Measurements from ENCODE around the gene ZNF74. TPM values are rescaled to one million over a fixed set of nuclear protein-coding genes. Genes with fewer than 3 reads are reported as not detected.
"Not testable (repeated sequence)": the region's sequence is repeated elsewhere in the genome, so short reads cannot be mapped to it uniquely, and the experiment has no call there.

ZNF74 gene
- total RNA-seq, 1 donor from 2014 or later: 4.6 TPM

DNA sequence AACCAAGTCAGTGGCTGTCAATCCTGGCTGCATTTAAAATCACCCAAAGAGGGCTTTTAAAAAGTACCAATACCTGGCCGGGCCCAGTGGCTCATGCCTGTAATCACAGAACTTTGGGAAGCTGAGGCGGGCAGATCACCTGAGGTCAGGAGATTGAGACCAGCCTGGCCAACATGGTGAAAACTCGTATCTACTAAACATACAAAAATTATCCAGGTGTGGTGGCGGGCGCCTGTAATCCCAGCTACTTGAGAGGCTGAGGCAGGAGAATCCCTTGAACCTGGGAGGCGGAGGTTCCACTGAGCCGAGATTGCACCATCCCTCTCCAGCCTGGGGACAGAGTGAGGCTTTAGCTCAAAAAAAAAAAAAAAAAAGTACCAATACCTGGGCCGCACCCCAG, 17.7 kb upstream of the ZNF74 start:
- not testable (repeated sequence) for ATAC-seq

DNA sequence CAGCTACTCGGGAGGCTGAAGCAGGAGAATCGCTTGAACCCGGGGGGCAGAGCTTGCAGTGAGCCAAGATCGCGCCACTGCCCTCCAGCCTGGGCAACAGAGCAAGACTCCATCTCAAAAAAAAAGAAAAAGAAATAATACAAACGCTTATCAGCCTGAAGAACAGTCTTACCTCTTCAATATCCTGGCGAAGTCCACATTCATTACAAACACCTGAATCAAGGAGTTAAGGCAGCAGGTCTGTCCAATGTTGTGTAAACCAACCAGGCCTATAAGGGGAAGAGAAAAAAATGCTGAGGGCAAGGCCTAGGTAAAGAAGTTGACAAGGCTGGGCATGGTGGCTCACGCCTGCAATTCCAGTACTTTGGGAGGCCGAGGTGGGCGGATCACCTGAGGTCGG, 17.0 kb upstream of the ZNF74 start:
- not testable (repeated sequence) for ATAC-seq

- ATAC-seq: no peak
These were observed 15.8 kb upstream of the ZNF74 start for GRCh38 chr22:20378110-20378509.

GRCh38 chr22:20378684-20379083, 15.3 kb upstream of the ZNF74 start:
- ATAC-seq: not testable (repeated sequence)

DNA sequence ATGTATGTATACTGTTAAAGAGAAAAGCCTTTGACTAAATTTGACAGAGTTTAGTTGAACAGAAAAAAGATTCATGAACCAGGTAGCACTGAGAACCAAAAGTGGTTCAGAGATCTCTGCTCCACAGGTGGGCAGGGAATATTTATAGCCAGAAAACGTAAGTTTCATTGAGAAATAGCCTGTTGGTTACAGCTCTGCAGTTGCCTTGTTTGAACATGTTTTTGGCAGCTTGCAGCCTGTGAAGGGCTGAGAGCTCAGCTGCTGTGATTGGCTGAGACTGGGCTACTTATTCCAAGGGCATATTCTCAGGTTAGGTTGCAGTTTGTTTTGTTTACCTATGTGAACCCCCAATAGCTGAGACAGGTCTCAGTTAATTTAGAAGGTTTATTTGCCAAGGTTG, 13.5 kb upstream of the ZNF74 start:
- no peak for ATAC-seq

- ATAC-seq: no peak
These were observed 10.4 kb upstream of the ZNF74 start for GRCh38 chr22:20383538-20383937.

DNA sequence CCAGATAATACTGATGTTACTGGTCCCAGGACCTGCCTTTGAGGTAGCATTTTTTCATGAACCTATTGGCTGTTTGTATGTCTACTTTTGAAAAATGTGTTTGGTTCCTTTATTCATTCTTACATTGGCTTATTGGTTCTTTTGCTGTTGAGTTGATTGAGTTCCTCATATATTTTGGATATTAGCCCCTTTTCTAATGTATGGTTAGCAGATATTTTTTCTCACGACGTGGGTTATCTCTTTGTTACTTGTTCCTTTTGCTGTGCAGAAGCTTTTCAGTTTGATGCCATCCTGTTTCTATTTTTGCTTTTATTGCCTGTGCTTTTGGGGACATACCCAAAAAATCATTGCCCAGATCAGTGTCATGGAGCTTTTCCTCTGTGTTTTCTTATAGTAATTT, 9.8 kb upstream of the ZNF74 start:
- no peak for ATAC-seq

DNA sequence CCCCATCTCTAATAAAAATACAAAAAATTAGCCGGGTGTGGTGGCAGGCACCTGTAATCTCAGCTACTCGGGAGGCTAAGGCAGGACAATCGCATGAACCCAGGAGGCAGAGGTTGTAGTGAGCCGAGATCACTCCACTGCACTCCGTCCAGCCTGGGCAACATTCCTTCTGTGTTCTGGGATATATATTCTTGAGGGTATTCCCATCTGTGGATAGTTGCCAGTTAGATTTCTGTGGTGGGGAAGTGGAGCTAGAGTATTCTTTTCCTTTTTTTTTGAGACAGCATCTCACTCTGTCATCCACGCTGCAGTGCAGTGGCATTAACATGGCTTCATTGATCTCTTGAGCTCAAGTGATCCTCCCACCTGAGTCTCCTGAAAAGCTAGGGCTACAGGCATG, 9.1 kb upstream of the ZNF74 start:
- ATAC-seq: no peak

DNA sequence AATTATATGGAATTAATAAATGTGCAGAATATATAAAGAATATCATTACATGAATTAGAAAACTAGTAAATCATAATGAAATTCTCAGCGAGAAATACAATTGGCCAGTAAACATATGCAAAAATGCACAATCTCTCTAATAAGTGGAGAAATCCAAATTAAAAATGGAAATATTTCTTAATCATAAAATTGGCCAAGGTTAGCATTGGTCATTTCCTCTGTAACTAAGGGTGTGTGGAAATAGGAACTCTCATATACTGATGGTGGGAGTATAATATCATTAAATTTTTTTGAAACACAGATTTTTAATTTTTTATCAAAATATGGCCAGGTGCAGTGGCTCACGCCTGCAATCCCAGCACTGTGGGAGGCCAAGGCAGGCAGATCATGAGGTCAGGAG, 7.6 kb upstream of the ZNF74 start:
- no peak for ATAC-seq

DNA sequence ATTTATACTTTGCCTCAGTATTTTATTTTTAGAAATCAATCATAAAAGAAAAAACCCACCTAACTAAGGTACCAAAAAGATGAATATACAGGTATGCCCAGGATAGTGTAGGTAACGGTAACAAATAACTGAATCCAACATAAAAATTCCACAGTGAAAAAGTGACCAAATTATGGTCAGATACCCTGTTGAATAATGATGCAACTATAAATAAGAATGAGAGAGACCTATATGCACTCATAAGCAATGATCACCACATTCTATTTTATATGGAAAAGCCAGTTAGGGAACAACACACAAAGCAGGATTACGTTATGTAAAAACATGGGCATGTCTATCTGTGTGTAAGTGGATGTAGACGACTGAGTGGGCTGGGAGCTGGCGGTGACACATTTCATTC, 7.0 kb upstream of the ZNF74 start:
- ATAC-seq: no peak

- no peak for ATAC-seq
These were observed 5.8 kb upstream of the ZNF74 start for GRCh38 chr22:20388200-20388599.

DNA sequence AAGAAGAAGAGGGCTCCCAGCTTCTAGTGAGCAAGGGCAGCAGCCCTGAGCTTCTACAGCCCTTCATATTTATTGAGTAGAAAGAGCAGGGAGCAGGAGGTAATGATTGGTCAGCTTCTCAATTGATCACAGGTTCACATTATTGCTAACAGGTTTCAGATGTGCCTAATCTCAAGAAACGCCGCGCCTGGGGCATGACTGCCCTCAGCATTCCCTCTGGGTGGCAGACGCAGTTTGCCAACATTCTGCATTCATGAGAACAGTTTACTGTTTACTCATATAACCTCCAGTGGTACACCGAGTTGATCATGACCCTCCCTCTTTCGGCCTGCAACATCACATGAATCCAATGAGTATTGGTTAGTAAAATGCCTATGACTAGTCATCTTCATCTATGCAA, 4.7 kb upstream of the ZNF74 start:
- no peak for ATAC-seq

DNA sequence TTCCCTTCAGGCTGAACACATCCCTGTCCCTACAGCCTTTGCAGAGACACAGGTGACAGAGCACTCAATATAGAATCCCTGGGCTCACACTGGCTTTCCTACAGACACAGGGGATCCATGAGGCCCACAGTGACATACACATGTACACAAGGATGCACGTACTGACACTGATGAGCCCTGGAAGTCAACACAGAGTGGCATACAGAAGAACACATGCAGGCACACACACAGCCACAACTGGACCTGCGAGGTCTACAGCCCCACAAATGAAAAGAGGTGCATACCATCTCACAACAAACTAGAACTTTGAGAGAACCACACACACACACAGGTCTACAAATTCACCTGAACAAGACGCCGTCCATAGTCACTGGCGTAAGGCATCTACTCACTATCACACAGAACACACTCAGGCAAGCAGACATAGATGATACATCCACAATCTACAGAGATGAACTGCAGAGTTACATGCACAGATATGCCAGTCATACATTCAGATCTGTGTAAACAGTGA, 3.5 kb upstream of the ZNF74 start:
- no peak for ATAC-seq

DNA sequence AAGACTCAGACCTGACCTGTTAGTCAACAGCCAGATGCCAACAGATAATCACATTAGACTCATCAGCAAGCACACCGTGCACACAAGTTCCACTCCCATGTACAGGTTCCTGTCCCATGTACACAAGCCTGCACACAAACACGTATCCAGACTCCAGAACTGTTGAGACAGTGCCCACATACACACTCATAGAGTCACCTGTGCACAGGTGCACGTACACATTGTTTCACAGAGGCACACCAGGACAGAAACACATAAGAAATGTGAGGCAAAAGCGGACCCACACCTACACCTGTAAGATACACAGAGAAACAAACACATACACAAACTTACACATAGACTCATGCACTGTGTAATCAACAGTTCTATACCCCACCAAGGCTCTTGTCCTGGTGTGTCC, 2.7 kb upstream of the ZNF74 start:
- no peak for ATAC-seq

- ATAC-seq: not testable (repeated sequence)
These were observed 1.5 kb upstream of the ZNF74 start for GRCh38 chr22:20392365-20392881.

- peak; percentile 17 for ATAC-seq
These were observed 807 bp upstream of the ZNF74 start for GRCh38 chr22:20392983-20393704.

GRCh38 chr22:20395181-20395906, 1.4 kb downstream of the ZNF74 start:
- ATAC-seq: no peak

DNA sequence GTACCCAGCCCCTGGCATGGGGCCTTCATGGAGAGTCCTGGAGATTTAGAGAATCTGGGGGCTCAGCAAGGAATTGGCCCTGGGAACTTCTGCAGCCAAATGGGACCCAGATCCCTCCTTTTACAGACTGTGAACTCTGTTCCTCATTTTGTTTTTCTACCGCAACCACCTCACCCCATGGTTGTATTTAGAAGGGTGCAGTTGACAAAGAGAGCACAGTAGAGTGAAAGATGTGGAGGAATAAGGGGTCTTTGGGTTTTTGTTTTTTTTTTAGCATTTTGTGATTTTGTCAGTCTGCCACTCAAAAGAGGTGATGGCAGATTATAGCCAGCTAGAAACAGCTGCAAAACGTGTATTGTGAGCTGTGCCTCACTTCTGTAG, 1.9 kb downstream of the ZNF74 start:
- ATAC-seq: no peak

- no peak for ATAC-seq
These were observed 2.7 kb downstream of the ZNF74 start for GRCh38 chr22:20396639-20397038.

DNA sequence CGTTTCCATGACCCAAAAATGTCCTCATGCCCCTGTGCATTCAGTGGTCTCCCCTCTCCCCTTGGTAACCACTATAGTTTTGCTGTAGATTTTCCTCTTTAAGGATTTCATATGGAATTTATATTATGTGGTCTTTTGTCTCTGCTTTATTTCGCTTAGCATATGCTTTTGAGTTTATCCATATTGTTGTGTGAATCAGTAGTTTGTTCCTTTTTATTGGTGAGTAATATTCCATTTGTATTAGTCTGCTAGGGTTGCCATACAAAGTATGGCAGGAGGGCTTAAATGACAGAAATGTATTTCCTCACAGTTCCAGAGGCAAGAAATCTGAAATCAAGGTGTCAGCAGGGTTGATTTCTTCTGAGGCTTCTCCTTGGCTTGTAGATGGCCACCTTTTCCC, 3.5 kb downstream of the ZNF74 start:
- ATAC-seq: no peak

DNA sequence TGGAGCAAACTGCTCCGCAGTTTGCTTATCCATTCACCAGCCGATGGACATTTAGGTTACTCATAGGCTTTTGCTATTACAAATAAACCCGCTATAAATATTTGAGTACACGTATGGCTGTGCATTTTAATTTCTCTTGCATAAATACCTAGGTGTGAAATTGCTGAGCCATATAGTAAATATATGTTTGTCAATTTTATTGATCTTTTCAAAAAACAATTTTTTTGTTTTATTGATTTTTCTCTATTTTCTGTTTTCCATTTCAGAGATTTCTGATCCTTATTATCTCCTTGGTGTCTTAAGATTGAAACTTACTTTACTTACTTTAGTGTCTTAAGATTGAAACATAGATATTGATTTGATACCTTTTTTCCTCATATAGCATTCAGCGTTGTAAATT, 4.5 kb downstream of the ZNF74 start:
- no peak for ATAC-seq

- ATAC-seq: no peak
These were observed 6.1 kb downstream of the ZNF74 start for GRCh38 chr22:20399866-20400605.
